GM23338 (cell line): ENCODE measurements around the gene IL20. TPM values are rescaled to one million over a fixed set of nuclear protein-coding genes. Genes with fewer than 3 reads are reported as not detected.
A peak's percentile ranks its signal among the peaks of the same experiment; 100 is the strongest.

Source experiments
- ATAC-seq: fragments of 200-7000 bp; cut with Tn5 transposase; 3 replicates; pipeline ENCODE4 v1.9.1; 2020
- DNase-seq: peaks from one replicate; pipeline ENCODE4 v3.0.0-alpha.2; 2015; ENCODE audit warnings: low spot score
- H2AFZ ChIP-seq: fragments of 200-600 bp; sonication (generic); 2 replicates; pipeline ENCODE4 v1.8.0; 2016; ENCODE audit warnings: antibody characterized with exemption, mild to moderate bottlenecking, moderate library complexity
- H3F3A ChIP-seq: fragments of 200-600 bp; sonication (generic); replicated peaks from 2 replicates; pipeline ENCODE4 v1.8.0; 2017; ENCODE audit warnings: antibody characterized with exemption, mixed run types, low read depth
- H3K27ac ChIP-seq: fragments of 200-600 bp; sonication (generic); 2 replicates; pipeline ENCODE4 v1.6.1; 2016; ENCODE audit warnings: low read depth
- H3K27me3 ChIP-seq: fragments of 200-600 bp; sonication (generic); 2 replicates; pipeline ENCODE4 v1.8.0; 2016; ENCODE audit warnings: mild to moderate bottlenecking, mixed run types, moderate library complexity; ENCODE audit not compliant: insufficient read depth
- H3K36me3 ChIP-seq: fragments of 200-600 bp; sonication (generic); 2 replicates; pipeline ENCODE4 v1.8.0; 2016; ENCODE audit warnings: mild to moderate bottlenecking; ENCODE audit not compliant: insufficient read depth
- H3K4me1 ChIP-seq: fragments of 200-600 bp; sonication (generic); 2 replicates; pipeline ENCODE4 v1.8.0; 2016; ENCODE audit warnings: mild to moderate bottlenecking, moderate library complexity; ENCODE audit not compliant: insufficient read depth
- H3K4me2 ChIP-seq: fragments of 200-600 bp; sonication (generic); 2 replicates; pipeline ENCODE4 v1.7.1; 2017; ENCODE audit warnings: mixed run types
- H3K4me3 ChIP-seq: fragments of 200-600 bp; sonication (generic); 2 replicates; pipeline ENCODE4 v1.6.1; 2016; ENCODE audit warnings: mixed run types
- H3K79me2 ChIP-seq: fragments of 200-600 bp; sonication (generic); replicated peaks from 2 replicates; pipeline ENCODE4 v1.8.0; 2017; ENCODE audit warnings: mild to moderate bottlenecking; ENCODE audit not compliant: insufficient read depth
- H3K9me2 ChIP-seq: fragments of 200-600 bp; sonication (generic); 2 replicates; pipeline ENCODE4 v1.8.0; 2017; ENCODE audit not compliant: insufficient read depth
- H4K20me1 ChIP-seq: fragments of 200-600 bp; sonication (generic); replicated peaks from 2 replicates; pipeline ENCODE4 v1.8.0; 2017; ENCODE audit warnings: mild to moderate bottlenecking; ENCODE audit not compliant: insufficient read depth
- H3K27ac Mint-ChIP-seq: 2 replicates; pipeline ENCODE4 v1.8.0; 2020; ENCODE audit warnings: inconsistent platforms, mild to moderate bottlenecking, moderate library complexity, mixed read lengths
- H3K27me3 Mint-ChIP-seq: 3 replicates; pipeline ENCODE4 v1.8.0; 2022; ENCODE audit warnings: low read depth, mild to moderate bottlenecking, moderate library complexity, mixed read lengths, inconsistent platforms; ENCODE audit not compliant: insufficient read depth, poor library complexity
- H3K36me3 Mint-ChIP-seq: 3 replicates; pipeline ENCODE4 v1.8.0; 2021; ENCODE audit warnings: low read depth, mild to moderate bottlenecking, inconsistent platforms, moderate library complexity, mixed read lengths
- H3K4me1 Mint-ChIP-seq: 3 replicates; pipeline ENCODE4 v1.8.0; 2020; ENCODE audit warnings: mild to moderate bottlenecking, inconsistent platforms, mixed read lengths
- H3K4me3 Mint-ChIP-seq: 3 replicates; pipeline ENCODE4 v1.8.0; 2021; ENCODE audit warnings: moderate library complexity, mild to moderate bottlenecking, inconsistent platforms, mixed read lengths
- H3K9me3 Mint-ChIP-seq: 3 replicates; pipeline ENCODE4 v1.8.0; 2020; ENCODE audit warnings: moderate library complexity, mild to moderate bottlenecking, inconsistent platforms, mixed read lengths
- CREB1 ChIP-seq: fragments of 250-450 bp; sonication (Bioruptor Pico); IDR thresholded peaks from 2 replicates; pipeline ENCODE4 v1.5.0; 2020; ENCODE audit warnings: low read depth, mild to moderate bottlenecking, moderate library complexity
- EZH2 ChIP-seq: fragments of 200-600 bp; sonication (generic); IDR thresholded peaks from one replicate; pipeline ENCODE4 v1.8.0; 2017; ENCODE audit warnings: antibody characterized with exemption, mild to moderate bottlenecking, low read depth; ENCODE audit not compliant: unreplicated experiment
- EZH2phosphoT487 ChIP-seq: fragments of 200-600 bp; sonication (generic); IDR thresholded peaks from one replicate; pipeline ENCODE4 v1.8.1; 2018; ENCODE audit warnings: antibody characterized with exemption; ENCODE audit not compliant: unreplicated experiment
- JUNB ChIP-seq: IDR thresholded peaks from one replicate; pipeline ENCODE4 v1.6.1; 2016; ENCODE audit warnings: antibody characterized with exemption; ENCODE audit not compliant: unreplicated experiment
- NANOG ChIP-seq: IDR thresholded peaks from 2 replicates; pipeline ENCODE4 v1.6.1; 2016; ENCODE audit warnings: antibody characterized with exemption, borderline replicate concordance
- POLR2AphosphoS5 ChIP-seq: IDR thresholded peaks from 2 replicates; pipeline ENCODE4 v1.6.1; 2016; ENCODE audit warnings: antibody characterized with exemption, low read depth
- REST ChIP-seq: IDR thresholded peaks from one replicate; pipeline ENCODE4 v1.6.1; 2018; ENCODE audit warnings: antibody characterized with exemption; ENCODE audit not compliant: unreplicated experiment
- STAT1 ChIP-seq: IDR thresholded peaks from one replicate; pipeline ENCODE4 v1.6.1; 2016; ENCODE audit warnings: antibody characterized with exemption; ENCODE audit not compliant: unreplicated experiment
- ZNF114 ChIP-seq: fragments of 250-450 bp; sonication (Bioruptor Pico); IDR thresholded peaks from 2 replicates; pipeline ENCODE4 v1.5.0; 2020; ENCODE audit warnings: mild to moderate bottlenecking, moderate library complexity
- ZNF331 ChIP-seq: fragments of 250-450 bp; sonication (Bioruptor Pico); IDR thresholded peaks from 2 replicates; pipeline ENCODE4 v1.5.0; 2020; ENCODE audit warnings: low read depth, mild to moderate bottlenecking, moderate library complexity
- ZNF462 ChIP-seq: fragments of 250-450 bp; sonication (Bioruptor Pico); IDR thresholded peaks from 2 replicates; pipeline ENCODE4 v1.5.0; 2020; ENCODE audit warnings: mild to moderate bottlenecking, moderate library complexity
- polyA plus RNA-seq: library from polyadenylated mRNA; unstranded; fragments of >200 nt; fragmentation: Nextera tagmentation; extraction: Ambion mirVana; gene quantifications from 2 replicates; pipeline ENCODE4 v1.2.1, GENCODE V29; 2016
- total RNA-seq: library from RNA; depleted of rRNA; stranded (reverse); fragments of >200 nt; shearing (Covaris generic); gene quantifications from 2 replicates; pipeline ENCODE4 v1.2.3, GENCODE V29; 2014
- TF ChIP-seq, protein P1 (sequence below): IDR thresholded peaks from 2 replicates; pipeline ENCODE4 v1.6.1; 2016; ENCODE audit warnings: antibody characterized with exemption
- TF ChIP-seq, protein P2 (sequence below), 2 experiments: fragments of 200-600 bp in 1 of 2; sonication (generic) in 1 of 2; conservative IDR thresholded peaks; 2 replicates each; pipeline versions ENCODE4 v1.5.1 to v1.6.1; 2016 to 2017; ENCODE audit warnings: antibody characterized with exemption in 2 of 2, low read depth in 2 of 2, mild to moderate bottlenecking in 2 of 2, moderate library complexity in 1 of 2

The IL20 gene
- total and polyA plus RNA-seq, 2 experiments from 2014 or later = not detected

GRCh38 chr1:206860165-206860564 is 5.3 kb upstream of the IL20 start (continued):
- TF ChIP-seq ZNF462 (CRISPR knock-in tag) (no peak), ZNF331 (no peak), EZH2phosphoT487 (no peak), REST (no peak)

DNA sequence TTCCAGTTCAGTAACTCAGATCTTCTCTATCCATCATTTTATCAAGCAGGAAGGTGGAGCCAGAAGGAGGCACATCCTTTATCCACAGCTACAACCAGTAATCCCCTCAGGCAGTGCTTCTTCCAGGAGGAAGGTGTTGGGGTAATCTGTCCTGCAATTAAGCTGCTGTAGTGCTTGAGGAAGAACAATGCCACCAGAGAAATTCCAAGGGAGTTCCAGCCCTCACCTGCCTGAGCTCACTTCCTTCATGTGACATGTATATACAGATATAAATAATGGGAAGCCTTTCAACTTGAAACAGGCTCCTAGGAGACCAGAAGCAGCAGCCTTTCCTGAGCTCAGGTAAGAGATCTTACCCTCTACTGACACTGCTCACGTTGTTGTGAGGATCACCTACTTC is 2.2 kb upstream of the IL20 start:
- DNase-seq (peak; percentile 13), ATAC-seq (no peak)
- H2AFZ ChIP-seq = no peak overlapping the region
- H3K27me3 ChIP-seq = no peaks in the 10 kb centered on the region
- no peak overlapping the region for H3K4me3 ChIP-seq
- no peaks in the 10 kb centered on the region; the same call in 1 of the 2 replicates for H3K9me2 ChIP-seq
- Mint-ChIP-seq H3K36me3 (no peaks in the 10 kb centered on the region), H3K9me3 (no peaks in the 10 kb centered on the region), H3K4me3 (no peak overlapping the region), H3K4me1 (no peaks in the 10 kb centered on the region), H3K27me3 (peaks cover 4% of the 10 kb centered on the region), H3K27ac (no peak overlapping the region)
- no peaks in the 10 kb centered on the region for H3K4me1 ChIP-seq
- H3K4me2 ChIP-seq = no peak overlapping the region
- H3K79me2 ChIP-seq = no peaks in the 10 kb centered on the region
- no peaks in the 10 kb centered on the region for H4K20me1 ChIP-seq
- H3K36me3 ChIP-seq = no peaks in the 10 kb centered on the region
- no peak overlapping the region for H3K27ac ChIP-seq
- no peaks in the 10 kb centered on the region for H3F3A ChIP-seq
- no peak for TF ChIP-seq NANOG
- TF ChIP-seq CREB1 (CRISPR knock-in tag) = no peak
- no peak for TF ChIP-seq STAT1
- TF ChIP-seq EZH2phosphoT487 = no peak
- no peak for TF ChIP-seq JUNB
- TF ChIP-seq EZH2 = no peak
- TF ChIP-seq ZNF331 = no peak
- TF ChIP-seq, protein P1, sequence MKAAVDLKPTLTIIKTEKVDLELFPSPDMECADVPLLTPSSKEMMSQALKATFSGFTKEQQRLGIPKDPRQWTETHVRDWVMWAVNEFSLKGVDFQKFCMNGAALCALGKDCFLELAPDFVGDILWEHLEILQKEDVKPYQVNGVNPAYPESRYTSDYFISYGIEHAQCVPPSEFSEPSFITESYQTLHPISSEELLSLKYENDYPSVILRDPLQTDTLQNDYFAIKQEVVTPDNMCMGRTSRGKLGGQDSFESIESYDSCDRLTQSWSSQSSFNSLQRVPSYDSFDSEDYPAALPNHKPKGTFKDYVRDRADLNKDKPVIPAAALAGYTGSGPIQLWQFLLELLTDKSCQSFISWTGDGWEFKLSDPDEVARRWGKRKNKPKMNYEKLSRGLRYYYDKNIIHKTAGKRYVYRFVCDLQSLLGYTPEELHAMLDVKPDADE = no peak
- TF ChIP-seq, protein P2, sequence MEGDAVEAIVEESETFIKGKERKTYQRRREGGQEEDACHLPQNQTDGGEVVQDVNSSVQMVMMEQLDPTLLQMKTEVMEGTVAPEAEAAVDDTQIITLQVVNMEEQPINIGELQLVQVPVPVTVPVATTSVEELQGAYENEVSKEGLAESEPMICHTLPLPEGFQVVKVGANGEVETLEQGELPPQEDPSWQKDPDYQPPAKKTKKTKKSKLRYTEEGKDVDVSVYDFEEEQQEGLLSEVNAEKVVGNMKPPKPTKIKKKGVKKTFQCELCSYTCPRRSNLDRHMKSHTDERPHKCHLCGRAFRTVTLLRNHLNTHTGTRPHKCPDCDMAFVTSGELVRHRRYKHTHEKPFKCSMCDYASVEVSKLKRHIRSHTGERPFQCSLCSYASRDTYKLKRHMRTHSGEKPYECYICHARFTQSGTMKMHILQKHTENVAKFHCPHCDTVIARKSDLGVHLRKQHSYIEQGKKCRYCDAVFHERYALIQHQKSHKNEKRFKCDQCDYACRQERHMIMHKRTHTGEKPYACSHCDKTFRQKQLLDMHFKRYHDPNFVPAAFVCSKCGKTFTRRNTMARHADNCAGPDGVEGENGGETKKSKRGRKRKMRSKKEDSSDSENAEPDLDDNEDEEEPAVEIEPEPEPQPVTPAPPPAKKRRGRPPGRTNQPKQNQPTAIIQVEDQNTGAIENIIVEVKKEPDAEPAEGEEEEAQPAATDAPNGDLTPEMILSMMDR (conservative IDR thresholded peaks at IDR 0.05; ENCODE audit: low read depth in 2 of 2) = no peak
- no peak for TF ChIP-seq POLR2AphosphoS5
- no peak for TF ChIP-seq ZNF114 (CRISPR knock-in tag)
